K562 (cell line): ENCODE results near the gene MAP4K4. TPM values are rescaled to one million over a fixed set of nuclear protein-coding genes. Genes with fewer than 3 reads are reported as not detected.

Experiments
- ATAC-seq: fragments of 200-7000 bp; cut with Tn5 transposase; 3 replicates; pipeline ENCODE4 v1.9.1; 2020; ENCODE audit warnings: moderate library complexity
- BruUV-seq: library from RNA; stranded (reverse); fragments of 400-500 nt; replicated peaks from 2 replicates; lab custom pipeline; 2021; lab: Mats Ljungman, UMichigan
- CTCF ChIA-PET: fragments of 300-600 bp; formaldehyde crosslinking; extraction: SDS; loops from one replicate; lab custom pipeline; 2021; ENCODE audit warnings: low intra/inter-chr PET ratio; lab: Yijun Ruan, JAX
- POLR2A ChIA-PET: fragments of 300-600, 350-650 bp; sonication (Branson Sonifier 250); formaldehyde crosslinking; extraction: SDS; loops from one replicate; lab custom pipeline; 2021; ENCODE audit warnings: antibody characterized with exemption, inconsistent platforms; lab: Yijun Ruan, JAX
- DNase-seq, 4 experiments: peaks; one replicate each; pipeline versions ENCODE4 v3.0.0 to v3.0.0-alpha.2; 2011 to 2018; ENCODE audit warnings: low spot score in 3 of 4, mixed read lengths in 3 of 4; ENCODE audit errors: extremely low read depth in 1 of 4
- FAIRE-seq: peaks from 2 replicates; lab custom pipeline; 2011; peaks lifted over from hg19 to GRCh38; lab: Jason Lieb, UNC
- H2AFZ ChIP-seq: 2 replicates; pipeline ENCODE4 v1.6.0; 2011; ENCODE audit warnings: low read depth, low read length, control low read depth, inconsistent platforms
- H3K27ac ChIP-seq: fragments of 200-600 bp; 3 replicates; pipeline ENCODE4 v1.8.0; 2011; ENCODE audit warnings: low read depth, mild to moderate bottlenecking, control low read depth, inconsistent platforms, low read length, moderate library complexity, mixed read lengths; ENCODE audit errors: extremely low read depth
- H3K27me3 ChIP-seq, 2 experiments: fragments of 300-600 bp in 1 of 2; 2 replicates in 1 of 2; 3 replicates in 1 of 2; pipeline versions ENCODE4 v1.6.0 to v1.8.0; 2011; ENCODE audit warnings: inconsistent platforms in 2 of 2, low read length in 2 of 2, mild to moderate bottlenecking in 1 of 2, mixed read lengths in 1 of 2, moderate library complexity in 1 of 2; ENCODE audit not compliant: control insufficient read depth in 2 of 2, insufficient read depth in 2 of 2
- H3K36me3 ChIP-seq: fragments of 300-600 bp; 3 replicates; pipeline ENCODE4 v1.8.0; 2011; ENCODE audit warnings: mild to moderate bottlenecking, low read length, inconsistent platforms; ENCODE audit not compliant: control insufficient read depth, insufficient read depth
- H3K4me1 ChIP-seq, 2 experiments: fragments of 200-600 bp in 1 of 2; replicated peaks in 1 of 2; 2 replicates in 1 of 2; 3 replicates in 1 of 2; pipeline versions ENCODE4 v1.5.1 to v1.8.0; 2011; ENCODE audit warnings: inconsistent platforms in 2 of 2, low read length in 2 of 2, mild to moderate bottlenecking in 1 of 2, mixed read lengths in 1 of 2, moderate library complexity in 1 of 2; ENCODE audit not compliant: control insufficient read depth in 2 of 2, insufficient read depth in 2 of 2
- H3K4me2 ChIP-seq: 2 replicates; pipeline ENCODE4 v1.6.1; 2011; ENCODE audit warnings: low read length, control low read depth, inconsistent platforms, mixed read lengths; ENCODE audit not compliant: insufficient read depth
- H3K4me3 ChIP-seq: fragments of 200-600 bp; sonication (generic), shearing (Covaris generic); 2 replicates; pipeline ENCODE4 v1.5.1; 2016; ENCODE audit warnings: control low read depth, inconsistent platforms
- H3K79me2 ChIP-seq: fragments of 200-600 bp; 3 replicates; pipeline ENCODE4 v1.8.0; 2011; ENCODE audit warnings: low read length, inconsistent platforms; ENCODE audit not compliant: control insufficient read depth, insufficient read depth
- H3K9ac ChIP-seq, 2 experiments: 2 replicates each; pipeline versions ENCODE4 v1.6.0 to v1.6.1; 2011; ENCODE audit warnings: low read depth in 2 of 2, low read length in 2 of 2, control low read depth in 1 of 2, inconsistent platforms in 1 of 2, mild to moderate bottlenecking in 1 of 2, mixed read lengths in 1 of 2; ENCODE audit not compliant: insufficient read depth in 1 of 2
- H3K9me1 ChIP-seq: one replicate; pipeline ENCODE4 v1.6.0; 2011; ENCODE audit warnings: inconsistent platforms, mild to moderate bottlenecking, low read length, moderate library complexity; ENCODE audit not compliant: control insufficient read depth, insufficient read depth
- H3K9me3 ChIP-seq: replicated peaks from 2 replicates; pipeline ENCODE4 v1.5.1; 2011; ENCODE audit warnings: low read depth, low read length, inconsistent platforms; ENCODE audit not compliant: control insufficient read depth, insufficient read depth
- H4K20me1 ChIP-seq: replicated peaks from 2 replicates; pipeline ENCODE4 v1.6.1; 2011; ENCODE audit warnings: low read length, inconsistent platforms, mixed read lengths; ENCODE audit not compliant: control insufficient read depth, insufficient read depth
- CTCF ChIP-seq, 3 experiments: IDR thresholded peaks in 2 of 3; conservative IDR thresholded peaks in 1 of 3; 2 replicates each; pipeline ENCODE4 v1.5.1; 2011 to 2012; ENCODE audit warnings: low read length in 3 of 3, mild to moderate bottlenecking in 3 of 3, control low read depth in 2 of 3, improper control_type of control experiment in 1 of 3, inconsistent platforms in 1 of 3, low read depth in 1 of 3, mixed read lengths in 1 of 3, moderate library complexity in 1 of 3; ENCODE audit not compliant: insufficient read depth in 2 of 3
- HDAC6 ChIP-seq: IDR thresholded peaks from 2 replicates; pipeline ENCODE4 v1.6.1; 2012; ENCODE audit warnings: low read depth, mild to moderate bottlenecking, control low read depth, inconsistent platforms, low read length, moderate library complexity
- ID3 ChIP-seq, 2 experiments: fragments of 250-450 bp in 1 of 2; fragments of 450-650 bp in 1 of 2; sonication (Bioruptor Pico) in 1 of 2; IDR thresholded peaks; 2 replicates each; pipeline versions ENCODE4 v1.6.1 to v1.8.0; 2016 to 2021; ENCODE audit warnings: mild to moderate bottlenecking in 2 of 2, moderate library complexity in 2 of 2, missing compliant biosample characterization in 1 of 2, missing genetic modification characterization in 1 of 2
- RBFOX2 ChIP-seq: fragments of 200-400 bp; formaldehyde crosslinking; IDR thresholded peaks from 2 replicates; pipeline ENCODE4 v1.6.1; 2017; ENCODE audit warnings: low read depth, mild to moderate bottlenecking, low read length, moderate library complexity
- SP1 ChIP-seq: sonication (generic); formaldehyde crosslinking; IDR thresholded peaks from 2 replicates; pipeline ENCODE4 v1.8.1; 2022; ENCODE audit warnings: mild to moderate bottlenecking, missing genetic modification reagents
- ZMIZ1 ChIP-seq, 2 experiments: fragments of 150-350 bp in 1 of 2; IDR thresholded peaks; 2 replicates each; pipeline ENCODE4 v1.6.1; 2012 to 2016; ENCODE audit warnings: low read depth in 2 of 2, low read length in 2 of 2, mild to moderate bottlenecking in 1 of 2, moderate library complexity in 1 of 2
- WGBS: fragments of 100-300 bp; shearing (Covaris generic); methylation state at CpG from one replicate; pipeline ENCODE4 v1.1.6; 2016; ENCODE audit warnings: low coverage, mixed read lengths; ENCODE audit not compliant: insufficient coverage; ENCODE audit errors: missing lambda C conversion rate; 5-methylcytosine and 5-hydroxymethylcytosine counted together
- in situ Hi-C: fragments of 300-500 bp; cut with MboI; formaldehyde crosslinking; loops from 4 replicates; pipeline ENCODE4 v1.15.0; 2018; ENCODE audit warnings: inconsistent platforms, mixed read lengths
- intact Hi-C: fragments of 100-400 bp; cut with micrococcal nuclease; formaldehyde crosslinking; loops from 2 replicates; pipeline ENCODE4 v1.14.2; 2022
- polyA plus RNA-seq, 8 experiments: library from polyadenylated mRNA; depleted of rRNA in 4 of 8; stranded (reverse) in 5 of 8; unstranded in 3 of 8; fragments of >200 nt; fragmentation: Nextera tagmentation in 2 of 8; fragmentation: Illumina TruSeq in 1 of 8; extraction: Ambion mirVana in 2 of 8; extraction: Trizol in 1 of 8; gene quantifications; 2 replicates each; pipeline versions ENCODE4 v1.2.1 to v1.2.3, GENCODE V29; 2011 to 2014; ENCODE audit warnings: inconsistent platforms in 1 of 8, missing spikeins in 1 of 8
- total RNA-seq, 7 experiments: library from RNA; depleted of rRNA in 6 of 7; stranded (reverse); fragments of >200 nt in 6 of 7; fragmentation: Illumina TruSeq in 2 of 7; extraction: Trizol in 2 of 7; gene quantifications; 2 replicates each; pipeline versions ENCODE4 v1.2.1 to v1.2.3, GENCODE V29; 2011 to 2021; ENCODE audit warnings: low replicate concordance in 1 of 7

The MAP4K4 gene
- total and polyA plus RNA-seq, 9 of the 15 experiments (the other 6 are each of a cell fraction or from before 2014, with no cell fraction given): 7.6 to 76.4 (median 50.6) TPM

- intact Hi-C loops: no loop called here
- Histone ChIP-seq H4K20me1 (no peaks in the 10 kb centered on the region; the same call in 1 of the 2 replicates), H2AFZ (no peak overlapping the region), H3K4me1 (peaks cover 13 to 14% of the 10 kb centered on the region in 2 experiments; a peak in 4 of 5 replicates), H3K4me2 (no peak overlapping the region), H3K9me1 (no peaks in the 10 kb centered on the region), H3K79me2 (peaks cover 39% of the 10 kb centered on the region), H3K27ac (no peak overlapping the region), H3K9ac (no peak overlapping the region), H3K27me3 (no peaks in the 10 kb centered on the region), H3K36me3 (no peaks in the 10 kb centered on the region), H3K4me3 (no peak overlapping the region), H3K9me3 (no peaks in the 10 kb centered on the region)
- no TSS peak for BruUV-seq
- ChIA-PET CTCF (no interaction called here), POLR2A (interaction anchor here (0.6 to 1.6 kb wide), 3 partner anchors 8 to 934 kb away, joined by 3 read pairs; no protein-coding TSS in a partner anchor)
- no peak for TF ChIP-seq CTCF (IDR thresholded peaks at IDR 0.05 in 2 of 3, conservative IDR thresholded peaks at IDR 0.05 in 1 of 3; ENCODE audit: insufficient read depth in 2 of 3, low read depth in 1 of 3, low read length in 3 of 3)
- no peak for TF ChIP-seq HDAC6
- no peak for TF ChIP-seq SP1 (CRISPR knock-in tag)
- no peak for TF ChIP-seq ZMIZ1 (IDR thresholded peaks at IDR 0.05; ENCODE audit: low read depth in 2 of 2, low read length in 2 of 2)
- no peak for TF ChIP-seq RBFOX2
- no peak for TF ChIP-seq ID3 (CRISPR knock-in tag; IDR thresholded peaks at IDR 0.05)
- TF ChIP-seq ID3 (tag; IDR thresholded peaks at IDR 0.05): no peak
- WGBS: 62% methylated on average over 8 of the region's 8 CpGs
- in situ Hi-C loops: no loop called here
- ATAC-seq (no peak), DNase-seq (no peak), FAIRE-seq (no peak)
Observed at GRCh38 chr2:101803945-101804696, 106.6 kb downstream of the MAP4K4 start.
